ENCODE results near the gene B3GALT4.

B3GALT4 gene

GRCh38 chr6:33272275-33273128 lies 4.4 kb upstream of the B3GALT4 start:
- H3K4me3 ChIP-seq (ENCODE audit: low read depth, low read length) = peak overlapping the region; percentile 75
- no peak for TF ChIP-seq CTCF (IDR thresholded peaks at IDR 0.05; ENCODE audit: low read depth, low read length)

GRCh38 chr6:33273129-33273923 lies 3.6 kb upstream of the B3GALT4 start:
- TF ChIP-seq CTCF (IDR thresholded peaks at IDR 0.05; ENCODE audit: low read depth, low read length) = no peak
- H3K4me3 ChIP-seq (ENCODE audit: low read depth, low read length) = peak overlapping the region; percentile 75

GRCh38 chr6:33273924-33274902 lies 2.7 kb upstream of the B3GALT4 start:
- H3K4me3 ChIP-seq (ENCODE audit: low read depth, low read length) = peak overlapping the region; percentile 75
- no peak for TF ChIP-seq CTCF (IDR thresholded peaks at IDR 0.05; ENCODE audit: low read depth, low read length)

- H3K4me3 ChIP-seq (ENCODE audit: low read depth, low read length) = peak overlapping the region; percentile 41
Measured at GRCh38 chr6:33275795-33276580, 935 bp upstream of the B3GALT4 start.

GRCh38 chr6:33276581-33276863 lies 401 bp upstream of the B3GALT4 start:
- no peak for TF ChIP-seq CTCF (IDR thresholded peaks at IDR 0.05; ENCODE audit: low read depth, low read length)
- H3K4me3 ChIP-seq (ENCODE audit: low read depth, low read length) = peak overlapping the region; percentile 41

- no peak for TF ChIP-seq CTCF (IDR thresholded peaks at IDR 0.05; ENCODE audit: low read depth, low read length)
- H3K4me3 ChIP-seq (ENCODE audit: low read depth, low read length) = peak overlapping the region; percentile 41; the same call in 1 of the 2 replicates
Measured at GRCh38 chr6:33277663-33278391, 904 bp downstream of the B3GALT4 start.
